ENCODE results near the gene ZNF684.
A peak's percentile ranks its signal among the peaks of the same experiment; 100 is the strongest.
"Not testable (repeated sequence)": the region's sequence is repeated elsewhere in the genome, so short reads cannot be mapped to it uniquely, and the experiment has no call there.

Gene ZNF684

DNA sequence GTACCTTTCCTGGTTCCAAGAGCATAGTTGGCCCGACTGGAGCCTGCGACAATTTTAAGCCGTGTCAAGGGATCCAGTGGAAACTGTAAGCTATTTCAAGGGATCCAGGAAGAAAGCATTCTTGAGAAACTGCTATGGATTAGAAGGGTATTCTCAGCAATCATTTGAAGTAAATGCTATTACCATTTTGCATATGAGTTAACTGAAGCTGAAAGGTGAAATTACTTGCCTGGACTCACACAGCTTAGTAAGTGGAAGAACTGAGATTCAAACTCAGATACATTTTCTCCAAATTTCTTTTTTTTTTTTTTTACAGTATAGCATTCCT lies 589 bp downstream of the ZNF684 start:
- TF ChIP-seq, protein P1, sequence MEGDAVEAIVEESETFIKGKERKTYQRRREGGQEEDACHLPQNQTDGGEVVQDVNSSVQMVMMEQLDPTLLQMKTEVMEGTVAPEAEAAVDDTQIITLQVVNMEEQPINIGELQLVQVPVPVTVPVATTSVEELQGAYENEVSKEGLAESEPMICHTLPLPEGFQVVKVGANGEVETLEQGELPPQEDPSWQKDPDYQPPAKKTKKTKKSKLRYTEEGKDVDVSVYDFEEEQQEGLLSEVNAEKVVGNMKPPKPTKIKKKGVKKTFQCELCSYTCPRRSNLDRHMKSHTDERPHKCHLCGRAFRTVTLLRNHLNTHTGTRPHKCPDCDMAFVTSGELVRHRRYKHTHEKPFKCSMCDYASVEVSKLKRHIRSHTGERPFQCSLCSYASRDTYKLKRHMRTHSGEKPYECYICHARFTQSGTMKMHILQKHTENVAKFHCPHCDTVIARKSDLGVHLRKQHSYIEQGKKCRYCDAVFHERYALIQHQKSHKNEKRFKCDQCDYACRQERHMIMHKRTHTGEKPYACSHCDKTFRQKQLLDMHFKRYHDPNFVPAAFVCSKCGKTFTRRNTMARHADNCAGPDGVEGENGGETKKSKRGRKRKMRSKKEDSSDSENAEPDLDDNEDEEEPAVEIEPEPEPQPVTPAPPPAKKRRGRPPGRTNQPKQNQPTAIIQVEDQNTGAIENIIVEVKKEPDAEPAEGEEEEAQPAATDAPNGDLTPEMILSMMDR (conservative IDR thresholded peaks at IDR 0.05; ENCODE audit: low read length) = no peak
- H3K4me3 ChIP-seq (ENCODE audit: low read length) = peak overlapping the region; percentile 93
- DNase-seq (ENCODE audit: low read depth) = no peak

DNA sequence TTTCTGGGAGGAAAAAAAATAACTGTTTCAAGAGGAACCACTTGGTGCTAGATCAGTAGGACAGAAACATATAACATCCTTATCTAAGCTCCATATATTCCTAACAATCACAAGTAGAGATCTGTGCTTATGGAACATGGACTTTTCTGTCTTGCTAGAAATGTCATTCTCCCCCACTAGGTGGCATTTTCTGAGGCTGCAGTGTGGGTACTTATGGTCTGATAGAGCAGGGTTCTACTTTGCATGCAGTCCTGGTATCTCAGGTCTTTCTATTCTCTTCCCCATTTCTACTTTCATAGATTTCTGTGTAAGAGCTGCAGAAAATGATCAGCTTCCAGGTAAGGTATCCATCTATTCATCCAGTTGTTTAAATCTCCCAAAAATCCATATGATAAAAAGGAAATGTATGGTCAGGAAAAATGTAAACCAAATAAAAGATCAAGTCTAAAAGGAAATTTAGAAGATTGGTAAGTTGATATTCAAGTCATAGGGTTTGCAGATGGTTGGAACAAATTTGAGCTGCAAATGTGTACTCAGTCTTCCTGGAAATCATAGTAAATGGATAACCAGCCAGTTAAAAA lies 1.5 kb downstream of the ZNF684 start:
- no peak overlapping the region for H3K4me3 ChIP-seq (ENCODE audit: low read length)
- TF ChIP-seq, protein P1 (conservative IDR thresholded peaks at IDR 0.05; ENCODE audit: low read length) = peak; percentile 75
- DNase-seq (ENCODE audit: low read depth) = peak; percentile 56

DNA sequence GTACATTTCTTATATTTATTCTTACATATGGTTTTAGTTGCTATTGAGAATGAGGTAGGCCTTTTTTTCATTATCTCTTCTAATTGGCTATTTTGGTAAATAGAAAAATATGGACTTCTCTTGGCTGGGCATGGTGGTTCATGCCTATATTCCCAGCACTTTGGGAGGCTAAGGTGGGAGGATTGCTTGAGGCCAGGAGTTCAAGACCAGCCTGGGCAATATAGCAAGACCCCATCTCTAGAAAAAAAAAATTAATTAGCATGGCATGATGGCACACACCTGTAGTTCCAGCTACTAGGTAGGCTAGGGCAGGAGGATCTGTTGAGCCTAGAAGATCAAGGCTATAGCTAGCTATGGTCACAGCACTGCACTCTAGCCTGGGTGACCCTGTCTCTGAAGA lies 3.2 kb downstream of the ZNF684 start:
- TF ChIP-seq, protein P1 (conservative IDR thresholded peaks at IDR 0.05; ENCODE audit: low read length) = no peak
- no peak overlapping the region for H3K4me3 ChIP-seq (ENCODE audit: low read length)
- DNase-seq (ENCODE audit: low read depth) = no peak

DNA sequence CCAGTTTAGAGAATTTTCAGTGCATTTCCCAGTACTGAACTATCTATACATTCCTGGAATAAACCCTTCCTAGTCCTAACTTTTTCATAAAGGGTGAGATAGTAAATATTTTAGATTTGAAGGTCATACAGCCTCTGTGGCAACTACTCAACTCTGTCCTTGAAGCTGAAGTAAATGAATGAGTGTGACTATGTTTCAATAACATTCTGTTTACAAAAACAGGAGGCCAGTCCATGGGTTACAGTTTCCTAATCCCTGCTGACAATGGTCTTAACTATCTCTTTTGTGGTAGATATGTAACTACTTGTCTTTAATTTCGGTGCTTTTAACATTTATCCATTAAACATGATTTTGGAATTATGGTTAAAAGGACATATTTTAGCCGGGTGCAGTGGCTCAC lies 4.3 kb downstream of the ZNF684 start:
- no peak overlapping the region for H3K4me3 ChIP-seq (ENCODE audit: low read length)
- TF ChIP-seq, protein P1 (conservative IDR thresholded peaks at IDR 0.05; ENCODE audit: low read length) = no peak
- DNase-seq (ENCODE audit: low read depth) = no peak

DNA sequence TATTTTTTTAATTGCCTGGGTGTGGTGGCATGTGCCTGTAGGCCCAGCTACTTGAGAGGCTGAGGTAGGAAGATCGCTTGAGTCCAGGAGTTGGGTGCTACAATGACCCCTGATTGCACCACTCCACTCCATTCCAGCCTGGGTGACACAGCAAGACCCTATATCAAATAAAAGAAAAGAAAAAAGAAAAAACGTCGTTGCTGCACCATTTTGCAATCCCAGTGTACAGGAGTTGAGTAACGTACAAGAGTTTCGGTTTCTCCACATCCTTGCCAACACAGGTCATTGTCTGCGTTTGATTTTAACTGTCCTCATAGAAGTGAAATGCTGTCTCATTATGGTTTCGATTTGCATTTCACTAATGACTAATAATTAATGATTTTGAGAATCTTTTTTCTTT lies 7.9 kb downstream of the ZNF684 start:
- TF ChIP-seq, protein P1 (conservative IDR thresholded peaks at IDR 0.05; ENCODE audit: low read length) = no peak
- no peak for DNase-seq (ENCODE audit: low read depth)
- no peak overlapping the region for H3K4me3 ChIP-seq (ENCODE audit: low read length)

DNA sequence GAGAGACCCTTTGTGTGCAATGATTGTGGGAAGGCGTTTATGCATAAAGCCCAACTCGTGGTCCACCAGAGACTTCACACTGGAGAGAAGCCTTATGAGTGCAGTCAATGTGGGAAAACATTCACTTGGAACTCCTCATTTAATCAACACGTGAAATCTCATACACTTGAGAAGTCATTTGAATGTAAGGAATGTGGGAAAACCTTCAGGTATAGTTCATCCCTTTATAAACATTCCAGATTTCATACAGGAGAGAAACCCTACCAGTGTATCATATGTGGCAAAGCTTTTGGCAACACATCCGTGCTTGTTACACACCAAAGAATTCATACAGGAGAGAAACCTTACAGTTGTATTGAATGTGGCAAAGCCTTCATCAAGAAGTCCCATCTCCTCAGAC lies 15.5 kb downstream of the ZNF684 start:
- no peak for DNase-seq (ENCODE audit: low read depth)
- TF ChIP-seq, protein P1 (conservative IDR thresholded peaks at IDR 0.05; ENCODE audit: low read length) = no peak

DNA sequence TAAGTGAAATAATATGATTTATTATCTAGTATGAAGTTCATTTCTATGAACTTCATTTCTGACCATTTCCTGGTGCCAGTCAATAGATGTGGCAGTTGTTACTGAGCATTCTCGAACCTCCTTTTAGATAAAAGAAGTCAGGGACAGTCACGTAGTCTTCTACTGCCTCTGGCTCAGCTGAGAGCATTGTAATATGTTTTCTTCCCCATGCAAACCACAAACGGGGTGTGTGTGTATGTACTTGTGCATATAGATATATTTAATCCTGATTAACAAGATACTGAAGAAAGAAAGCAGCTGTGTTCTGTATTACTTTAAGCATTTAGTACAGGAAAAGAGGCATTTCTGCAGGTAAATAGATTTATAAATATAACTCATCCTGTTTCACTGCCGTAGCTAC lies 21.6 kb downstream of the ZNF684 start:
- TF ChIP-seq, protein P1 (conservative IDR thresholded peaks at IDR 0.05; ENCODE audit: low read length) = no peak
- DNase-seq (ENCODE audit: low read depth) = no peak
- H3K4me3 ChIP-seq (ENCODE audit: low read length) = no peak overlapping the region

More for the DNA sequence above, 15.5 kb downstream of the ZNF684 start:
- no peak overlapping the region for H3K4me3 ChIP-seq (ENCODE audit: low read length)

DNA sequence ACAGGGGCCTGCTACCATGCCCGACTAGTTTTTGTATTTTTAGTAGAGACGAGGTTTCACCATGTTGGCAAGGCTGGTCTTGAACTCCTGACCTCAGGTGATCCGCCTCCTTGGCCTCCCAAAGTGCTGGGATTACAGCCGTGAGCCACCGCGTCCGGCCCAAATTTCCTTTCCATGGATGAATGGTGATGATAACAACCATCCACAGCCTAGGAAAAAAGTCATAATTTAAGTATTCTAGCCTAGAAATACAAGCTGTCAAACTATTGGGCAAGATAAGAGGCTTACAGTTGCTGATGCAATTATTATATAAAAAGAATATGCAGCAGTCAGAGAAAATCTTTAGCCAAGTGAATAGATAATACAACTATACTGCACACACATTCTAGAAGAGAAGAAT lies 23.4 kb downstream of the ZNF684 start:
- not testable (repeated sequence) for DNase-seq (ENCODE audit: low read depth)

More for the DNA sequence above, 23.4 kb downstream of the ZNF684 start:
- not testable (repeated sequence) for H3K4me3 ChIP-seq (ENCODE audit: low read length)
